Activated CD8-positive, alpha-beta memory T cell treated with anti-CD3 and anti-CD28 coated beads, Interleukin-2, amount 10 ng/mL, durations not matched to agents 7 days and 5 days (primary cell): ENCODE data around the gene HIP1. TPM values are rescaled to one million over a fixed set of nuclear protein-coding genes. Genes with fewer than 3 reads are reported as not detected.

Source experiments
- ATAC-seq: fragments of 150-1000 bp; cut with Tn5 transposase; one replicate; pipeline ENCODE4 v1.10.0; 2021; ENCODE audit warnings: moderate library complexity
- CTCF ChIA-PET: fragments of 350-600 bp; sonication (Branson Sonifier 250); formaldehyde crosslinking; loops from one replicate; lab custom pipeline; 2021; ENCODE audit warnings: antibody characterized with exemption; lab: Charles Lee
- DNase-seq: peaks from one replicate; pipeline ENCODE4 v3.0.0-alpha.2; 2020
- H3K27ac Mint-ChIP-seq: one replicate; pipeline ENCODE4 v1.8.0; 2021; ENCODE audit warnings: mild to moderate bottlenecking, mixed read lengths
- H3K27me3 Mint-ChIP-seq: one replicate; pipeline ENCODE4 v1.8.0; 2021; ENCODE audit warnings: mixed read lengths
- H3K36me3 Mint-ChIP-seq: one replicate; pipeline ENCODE4 v1.8.0; 2021; ENCODE audit warnings: mild to moderate bottlenecking, mixed read lengths
- H3K4me1 Mint-ChIP-seq: one replicate; pipeline ENCODE4 v1.8.0; 2021; ENCODE audit warnings: mixed read lengths
- H3K4me3 Mint-ChIP-seq: one replicate; pipeline ENCODE4 v1.8.0; 2021; ENCODE audit warnings: mild to moderate bottlenecking, moderate library complexity, mixed read lengths
- H3K9me3 Mint-ChIP-seq: one replicate; pipeline ENCODE4 v1.8.0; 2022; ENCODE audit warnings: low read depth, mixed read lengths
- total RNA-seq, 2 experiments: library from RNA; stranded (reverse); gene quantifications; one replicate each; pipeline ENCODE4 v1.2.3, GENCODE V29; 2021

HIP1 gene
- total RNA-seq, 2 experiments from 2014 or later, result 7.6 to 11.8 TPM

- ATAC-seq, result no peak
- Mint-ChIP-seq H3K4me1 (peaks cover 3% of the 10 kb centered on the region), H3K9me3 (no peaks in the 10 kb centered on the region), H3K27me3 (no peaks in the 10 kb centered on the region), H3K36me3 (peaks cover 6% of the 10 kb centered on the region), H3K27ac (no peak overlapping the region), H3K4me3 (no peak overlapping the region)
- no peak for DNase-seq
- CTCF ChIA-PET, result no interaction called here
Measured at GRCh38 chr7:75631711-75632110, 107.0 kb downstream of the HIP1 start.

- Mint-ChIP-seq H3K4me1 (peaks cover 3% of the 10 kb centered on the region), H3K4me3 (no peak overlapping the region), H3K27ac (no peak overlapping the region), H3K36me3 (peaks cover 6% of the 10 kb centered on the region), H3K9me3 (no peaks in the 10 kb centered on the region), H3K27me3 (no peaks in the 10 kb centered on the region)
- ATAC-seq, result no peak
- CTCF ChIA-PET, result no interaction called here
- no peak for DNase-seq
Measured at GRCh38 chr7:75630549-75630948, 108.2 kb downstream of the HIP1 start.

- DNase-seq, result no peak
- no peaks in the 10 kb centered on the region for H3K9me3 Mint-ChIP-seq
- CTCF ChIA-PET, result no interaction called here
Measured at GRCh38 chr7:75629044-75629443, 109.7 kb downstream of the HIP1 start.

GRCh38 chr7:75628055-75628454 lies 110.7 kb downstream of the HIP1 start:
- no peaks in the 10 kb centered on the region for H3K9me3 Mint-ChIP-seq
- DNase-seq (no peak), ATAC-seq (no peak)
- H3K27ac Mint-ChIP-seq, result no peak overlapping the region
- no peak overlapping the region for H3K4me3 Mint-ChIP-seq
- H3K36me3 Mint-ChIP-seq, result peaks cover 6% of the 10 kb centered on the region
- H3K27me3 Mint-ChIP-seq, result no peaks in the 10 kb centered on the region
- H3K4me1 Mint-ChIP-seq, result peaks cover 5% of the 10 kb centered on the region
- CTCF ChIA-PET, result no interaction called here

More at GRCh38 chr7:75629044-75629443, 109.7 kb downstream of the HIP1 start:
- Mint-ChIP-seq H3K4me3 (no peak overlapping the region), H3K27me3 (no peaks in the 10 kb centered on the region), H3K4me1 (peaks cover 5% of the 10 kb centered on the region), H3K27ac (no peak overlapping the region), H3K36me3 (peaks cover 6% of the 10 kb centered on the region)
- no peak for ATAC-seq

GRCh38 chr7:75626954-75627353 lies 111.8 kb downstream of the HIP1 start:
- Mint-ChIP-seq H3K4me1 (peaks cover 5% of the 10 kb centered on the region), H3K4me3 (no peak overlapping the region), H3K27me3 (no peaks in the 10 kb centered on the region), H3K27ac (no peak overlapping the region), H3K36me3 (peaks cover 6% of the 10 kb centered on the region), H3K9me3 (no peaks in the 10 kb centered on the region)
- no peak for DNase-seq
- CTCF ChIA-PET, result no interaction called here
- no peak for ATAC-seq

GRCh38 chr7:75625868-75626267 lies 112.9 kb downstream of the HIP1 start:
- CTCF ChIA-PET, result interaction anchor here (0.5 kb wide), 1 partner anchor 94 kb away, joined by 3 read pairs; no protein-coding TSS in a partner anchor
- H3K9me3 Mint-ChIP-seq, result no peaks in the 10 kb centered on the region
- peaks cover 6% of the 10 kb centered on the region for H3K36me3 Mint-ChIP-seq
- no peaks in the 10 kb centered on the region for H3K27me3 Mint-ChIP-seq
- DNase-seq, result no peak
- H3K4me3 Mint-ChIP-seq, result no peak overlapping the region
- no peak overlapping the region for H3K27ac Mint-ChIP-seq
- no peak for ATAC-seq
- peaks cover 9% of the 10 kb centered on the region for H3K4me1 Mint-ChIP-seq

GRCh38 chr7:75624134-75624832 lies 114.5 kb downstream of the HIP1 start:
- CTCF ChIA-PET, result interaction anchor here (0.7 kb wide), 1 partner anchor 18 kb away, joined by 3 read pairs; no protein-coding TSS in a partner anchor
- H3K9me3 Mint-ChIP-seq, result no peaks in the 10 kb centered on the region
- H3K4me1 Mint-ChIP-seq, result peaks cover 11% of the 10 kb centered on the region
- H3K36me3 Mint-ChIP-seq, result peaks cover 6% of the 10 kb centered on the region
- ATAC-seq, result no peak
- no peaks in the 10 kb centered on the region for H3K27me3 Mint-ChIP-seq
- DNase-seq, result no peak
- no peak overlapping the region for H3K4me3 Mint-ChIP-seq
- no peak overlapping the region for H3K27ac Mint-ChIP-seq

GRCh38 chr7:75623390-75624133 lies 115.2 kb downstream of the HIP1 start:
- peaks cover 4% of the 10 kb centered on the region for H3K36me3 Mint-ChIP-seq
- H3K27me3 Mint-ChIP-seq, result no peaks in the 10 kb centered on the region
- no peaks in the 10 kb centered on the region for H3K9me3 Mint-ChIP-seq
- CTCF ChIA-PET, result interaction anchor here (0.7 kb wide), 1 partner anchor 18 kb away, joined by 3 read pairs; no protein-coding TSS in a partner anchor
- H3K4me3 Mint-ChIP-seq, result no peak overlapping the region
- ATAC-seq (no peak), DNase-seq (no peak)
- no peak overlapping the region for H3K27ac Mint-ChIP-seq
- H3K4me1 Mint-ChIP-seq, result peaks cover 15% of the 10 kb centered on the region

GRCh38 chr7:75621124-75621523 lies 117.6 kb downstream of the HIP1 start:
- DNase-seq (no peak), ATAC-seq (no peak)
- H3K27me3 Mint-ChIP-seq, result no peaks in the 10 kb centered on the region
- CTCF ChIA-PET, result interaction anchor here (1.1 kb wide), 1 partner anchor 86 kb away, joined by 3 read pairs; no protein-coding TSS in a partner anchor
- no peaks in the 10 kb centered on the region for H3K36me3 Mint-ChIP-seq
- H3K27ac Mint-ChIP-seq, result no peak overlapping the region
- H3K4me3 Mint-ChIP-seq, result no peak overlapping the region
- no peaks in the 10 kb centered on the region for H3K9me3 Mint-ChIP-seq
- H3K4me1 Mint-ChIP-seq, result peaks cover 34% of the 10 kb centered on the region

GRCh38 chr7:75619636-75620035 lies 119.1 kb downstream of the HIP1 start:
- ATAC-seq (no peak), DNase-seq (no peak)
- H3K27ac Mint-ChIP-seq, result no peak overlapping the region
- no peak overlapping the region for H3K4me3 Mint-ChIP-seq
- CTCF ChIA-PET, result interaction anchor here (1.4 kb wide), 1 partner anchor 14 kb away, joined by 3 read pairs; no protein-coding TSS in a partner anchor
- no peaks in the 10 kb centered on the region for H3K27me3 Mint-ChIP-seq
- no peaks in the 10 kb centered on the region for H3K9me3 Mint-ChIP-seq
- H3K4me1 Mint-ChIP-seq, result peaks cover 34% of the 10 kb centered on the region
- H3K36me3 Mint-ChIP-seq, result no peaks in the 10 kb centered on the region

GRCh38 chr7:75617634-75618234 lies 121.0 kb downstream of the HIP1 start:
- Mint-ChIP-seq H3K36me3 (no peaks in the 10 kb centered on the region), H3K27me3 (no peaks in the 10 kb centered on the region), H3K27ac (peak overlapping the region; percentile 83), H3K4me3 (peak overlapping the region; percentile 30), H3K4me1 (peaks cover 33% of the 10 kb centered on the region), H3K9me3 (no peaks in the 10 kb centered on the region)
- DNase-seq (peak; percentile 78), ATAC-seq (peak; percentile 80)
- CTCF ChIA-PET, result interaction anchor here (0.6 to 1.9 kb wide), 4 partner anchors 17 to 1954 kb away, joined by 3 to 8 read pairs (median 4); no protein-coding TSS in a partner anchor

- no peaks in the 10 kb centered on the region for H3K27me3 Mint-ChIP-seq
- H3K9me3 Mint-ChIP-seq, result no peaks in the 10 kb centered on the region
- ATAC-seq, result no peak
- H3K27ac Mint-ChIP-seq, result no peak overlapping the region
- no peak for DNase-seq
- CTCF ChIA-PET, result interaction anchor here (1.3 kb wide), 1 partner anchor 146 kb away, joined by 3 read pairs; no protein-coding TSS in a partner anchor
- no peak overlapping the region for H3K4me3 Mint-ChIP-seq
- H3K36me3 Mint-ChIP-seq, result no peaks in the 10 kb centered on the region
- H3K4me1 Mint-ChIP-seq, result peaks cover 31% of the 10 kb centered on the region
Measured at GRCh38 chr7:75616421-75617167, 122.1 kb downstream of the HIP1 start.

GRCh38 chr7:75614401-75614800 lies 124.3 kb downstream of the HIP1 start:
- H3K36me3 Mint-ChIP-seq, result no peaks in the 10 kb centered on the region
- H3K9me3 Mint-ChIP-seq, result no peaks in the 10 kb centered on the region
- DNase-seq (no peak), ATAC-seq (no peak)
- no peak overlapping the region for H3K27ac Mint-ChIP-seq
- H3K4me1 Mint-ChIP-seq, result peaks cover 27% of the 10 kb centered on the region
- H3K4me3 Mint-ChIP-seq, result no peak overlapping the region
- no peaks in the 10 kb centered on the region for H3K27me3 Mint-ChIP-seq
- CTCF ChIA-PET, result no interaction called here
